Uterus (tissue), 2 donors: ENCODE measurements around the gene COL5A2.

ENCODE experiments used
- POLR2A ChIP-seq, 2 donors: fragments of 450-650 bp; IDR thresholded peaks; one replicate each; pipeline ENCODE4 v1.6.1; 2016; ENCODE audit warnings: antibody characterized with exemption in 2 of 2, mild to moderate bottlenecking in 1 of 2, moderate library complexity in 1 of 2
- TF ChIP-seq, protein P1 (sequence below), 4 experiments: fragments of 200-600 bp in 2 of 4; fragments of 450-650 bp in 2 of 4; sonication (generic) in 2 of 4; IDR thresholded peaks; one replicate each; pipeline ENCODE4 v1.5.1; 2016 to 2019; ENCODE audit warnings: antibody characterized with exemption in 4 of 4, mild to moderate bottlenecking in 2 of 4, moderate library complexity in 1 of 4

- TF ChIP-seq, protein P1, sequence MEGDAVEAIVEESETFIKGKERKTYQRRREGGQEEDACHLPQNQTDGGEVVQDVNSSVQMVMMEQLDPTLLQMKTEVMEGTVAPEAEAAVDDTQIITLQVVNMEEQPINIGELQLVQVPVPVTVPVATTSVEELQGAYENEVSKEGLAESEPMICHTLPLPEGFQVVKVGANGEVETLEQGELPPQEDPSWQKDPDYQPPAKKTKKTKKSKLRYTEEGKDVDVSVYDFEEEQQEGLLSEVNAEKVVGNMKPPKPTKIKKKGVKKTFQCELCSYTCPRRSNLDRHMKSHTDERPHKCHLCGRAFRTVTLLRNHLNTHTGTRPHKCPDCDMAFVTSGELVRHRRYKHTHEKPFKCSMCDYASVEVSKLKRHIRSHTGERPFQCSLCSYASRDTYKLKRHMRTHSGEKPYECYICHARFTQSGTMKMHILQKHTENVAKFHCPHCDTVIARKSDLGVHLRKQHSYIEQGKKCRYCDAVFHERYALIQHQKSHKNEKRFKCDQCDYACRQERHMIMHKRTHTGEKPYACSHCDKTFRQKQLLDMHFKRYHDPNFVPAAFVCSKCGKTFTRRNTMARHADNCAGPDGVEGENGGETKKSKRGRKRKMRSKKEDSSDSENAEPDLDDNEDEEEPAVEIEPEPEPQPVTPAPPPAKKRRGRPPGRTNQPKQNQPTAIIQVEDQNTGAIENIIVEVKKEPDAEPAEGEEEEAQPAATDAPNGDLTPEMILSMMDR (IDR thresholded peaks at IDR 0.05): peak in 2 of 4 experiments; percentile 24 to 36
- TF ChIP-seq POLR2A (IDR thresholded peaks at IDR 0.05): no peak
Measured at GRCh38 chr2:189178054-189178453, 1.5 kb downstream of the COL5A2 start.
